PC-3 (cell line): ENCODE data around the gene KRT82. TPM values are rescaled to one million over a fixed set of nuclear protein-coding genes. Genes with fewer than 3 reads are reported as not detected.

Experiments
- ATAC-seq: fragments of 200-7000 bp; cut with Tn5 transposase; 2 replicates; pipeline ENCODE4 v1.9.1; 2020; ENCODE audit warnings: mild to moderate bottlenecking, moderate library complexity
- BruUV-seq: library from RNA; stranded (reverse); fragments of 400-500 nt; replicated peaks from 2 replicates; lab custom pipeline; 2021; lab: Mats Ljungman, UMichigan
- CTCF ChIA-PET: fragments of 300-600 bp; sonication (Branson Sonifier 250); formaldehyde crosslinking; loops from one replicate; lab custom pipeline; 2022; ENCODE audit warnings: antibody characterized with exemption; lab: Charles Lee
- POLR2A ChIA-PET: fragments of 300-600 bp; sonication (Branson Sonifier 250); formaldehyde crosslinking; loops from one replicate; lab custom pipeline; 2022; ENCODE audit warnings: antibody characterized with exemption; ENCODE audit not compliant: unreplicated experiment; lab: Charles Lee
- DNase-seq: peaks from one replicate; pipeline ENCODE4 v3.0.0-alpha.2; 2015
- H2AFZ ChIP-seq: fragments of 300-600 bp; sonication (generic); 2 replicates; pipeline ENCODE4 v1.6.0; 2016; ENCODE audit warnings: antibody characterized with exemption, low read length
- H3F3A ChIP-seq: fragments of 300-600 bp; sonication (generic); one replicate; pipeline ENCODE4 v1.6.0; 2017; ENCODE audit warnings: antibody characterized with exemption, low read length, control low read depth, mild to moderate bottlenecking; ENCODE audit not compliant: unreplicated experiment
- H3K27ac ChIP-seq: fragments of 300-600 bp; sonication (generic); 2 replicates; pipeline ENCODE4 v1.5.1; 2016; ENCODE audit warnings: mild to moderate bottlenecking, low read length
- H3K27me3 ChIP-seq: fragments of 300-600 bp; sonication (generic); 2 replicates; pipeline ENCODE4 v1.6.1; 2016; ENCODE audit warnings: low read length, mixed read lengths
- H3K36me3 ChIP-seq: fragments of 300-600 bp; sonication (generic); 2 replicates; pipeline ENCODE4 v1.6.1; 2016; ENCODE audit warnings: low read depth, mixed run types, low read length, mixed read lengths
- H3K4me1 ChIP-seq: fragments of 300-600 bp; sonication (generic); 2 replicates; pipeline ENCODE4 v1.5.1; 2016; ENCODE audit warnings: low read length; ENCODE audit not compliant: insufficient read depth
- H3K4me2 ChIP-seq: fragments of 300-600 bp; sonication (generic); 2 replicates; pipeline ENCODE4 v1.6.0; 2016; ENCODE audit warnings: low read length
- H3K4me3 ChIP-seq: fragments of 300-600 bp; sonication (generic); 2 replicates; pipeline ENCODE4 v1.5.1; 2016; ENCODE audit warnings: mild to moderate bottlenecking, low read length, mixed read lengths
- H3K79me2 ChIP-seq: fragments of 300-600 bp; sonication (generic); 2 replicates; pipeline ENCODE4 v1.6.1; 2017; ENCODE audit warnings: low read length, mixed read lengths
- H3K9ac ChIP-seq: fragments of 300-600 bp; sonication (generic); 2 replicates; pipeline ENCODE4 v1.6.0; 2016; ENCODE audit warnings: mild to moderate bottlenecking, low read length
- H3K9me2 ChIP-seq: fragments of 300-600 bp; sonication (generic); replicated peaks from 2 replicates; pipeline ENCODE4 v1.6.1; 2016; ENCODE audit warnings: mixed run types, low read length, mixed read lengths
- H3K9me3 ChIP-seq: fragments of 300-600 bp; sonication (generic); 2 replicates; pipeline ENCODE4 v1.6.1; 2016; ENCODE audit warnings: low read length, mixed read lengths
- H4K20me1 ChIP-seq: fragments of 300-600 bp; sonication (generic); 2 replicates; pipeline ENCODE4 v1.6.1; 2016; ENCODE audit warnings: low read length, mixed read lengths
- CTCF ChIP-seq: fragments of 300-600 bp; sonication (generic); conservative IDR thresholded peaks from 2 replicates; pipeline ENCODE4 v1.5.1; 2017; ENCODE audit warnings: antibody characterized with exemption, low read depth, mild to moderate bottlenecking, low read length
- EZH2 ChIP-seq: fragments of 300-600 bp; sonication (generic); IDR thresholded peaks from one replicate; pipeline ENCODE4 v1.6.1; 2017; ENCODE audit warnings: antibody characterized with exemption, mild to moderate bottlenecking, low read length; ENCODE audit not compliant: unreplicated experiment
- EZH2phosphoT487 ChIP-seq: fragments of 300-600 bp; sonication (generic); IDR thresholded peaks from 2 replicates; pipeline ENCODE4 v1.6.1; 2018; ENCODE audit warnings: mild to moderate bottlenecking, antibody characterized with exemption, low read length, borderline replicate concordance
- intact Hi-C: fragments of 100-400 bp; cut with micrococcal nuclease; formaldehyde crosslinking; loops from 2 replicates; pipeline ENCODE4 v1.9.0; 2023
- total RNA-seq: library from RNA; depleted of rRNA; stranded (reverse); fragments of >200 nt; gene quantifications from 2 replicates; pipeline ENCODE4 v1.2.3, GENCODE V29; 2014

The KRT82 gene
- total RNA-seq, 1 experiment from 2014 or later, result 0.29 TPM

DNA sequence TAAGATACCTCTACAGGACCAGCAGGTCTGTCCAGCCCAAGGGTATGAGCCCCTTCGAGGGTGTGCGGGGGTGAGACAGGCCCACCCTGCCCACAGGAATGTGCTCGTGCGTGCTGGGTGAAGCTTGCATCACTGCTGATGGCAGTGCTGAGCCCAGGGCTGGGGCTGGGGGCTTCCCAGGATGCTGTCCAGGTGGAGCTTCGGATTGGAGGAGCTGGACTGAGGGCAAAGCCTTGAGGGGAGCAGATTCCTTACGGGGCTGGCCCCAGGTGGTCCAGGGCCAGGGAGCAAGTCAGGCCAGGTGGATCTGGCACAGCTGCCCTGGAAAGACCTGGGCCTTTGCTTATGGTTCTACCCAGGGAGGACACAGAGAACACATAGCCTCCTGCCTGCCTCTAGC, 36.3 kb downstream of the KRT82 start:
- intact Hi-C loops, result loop anchor here (5.0 kb wide), 1 partner anchor 502 kb away; no protein-coding TSS in a partner anchor
- H4K20me1 ChIP-seq, result no peaks in the 10 kb centered on the region
- no peak for ATAC-seq
- no peak overlapping the region for H3K4me2 ChIP-seq
- no peaks in the 10 kb centered on the region for H3K79me2 ChIP-seq
- no peaks in the 10 kb centered on the region for H3K4me1 ChIP-seq
- no peaks in the 10 kb centered on the region for H3K27me3 ChIP-seq
- no peak overlapping the region for H3K27ac ChIP-seq
- ChIA-PET CTCF (no interaction called here), POLR2A (no interaction called here)
- no peak overlapping the region for H2AFZ ChIP-seq
- no peaks in the 10 kb centered on the region for H3K9me2 ChIP-seq
- no peaks in the 10 kb centered on the region for H3K36me3 ChIP-seq
- H3F3A ChIP-seq, result no peaks in the 10 kb centered on the region
- no peak for DNase-seq
- H3K9me3 ChIP-seq, result no peaks in the 10 kb centered on the region
- H3K9ac ChIP-seq, result no peak overlapping the region
- H3K4me3 ChIP-seq, result no peak overlapping the region
- no peak for TF ChIP-seq EZH2
- no peak for TF ChIP-seq CTCF
- TF ChIP-seq EZH2phosphoT487, result no peak
- no TSS peak for BruUV-seq

DNA sequence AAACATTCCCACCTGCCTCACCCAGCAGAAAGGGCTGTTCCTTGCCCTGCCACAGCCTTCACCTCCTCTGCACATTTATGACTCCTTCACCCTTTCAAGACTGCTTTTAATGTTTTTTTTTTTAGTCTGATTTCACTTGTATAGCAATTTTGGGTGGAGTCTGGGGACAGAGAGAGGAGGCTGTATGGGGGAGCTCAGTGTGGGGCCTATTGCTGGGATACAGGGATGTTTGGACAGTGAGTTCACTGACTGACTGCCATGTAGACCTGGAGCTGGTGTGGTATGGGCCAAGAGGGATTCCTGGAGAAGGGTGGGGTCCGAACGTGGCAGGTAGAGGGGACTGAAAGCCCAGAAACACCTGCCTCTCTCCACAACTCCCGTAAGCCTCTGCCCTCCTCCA, 36.9 kb downstream of the KRT82 start:
- H4K20me1 ChIP-seq, result no peaks in the 10 kb centered on the region
- H3K27ac ChIP-seq, result no peak overlapping the region
- no peak for DNase-seq
- no peaks in the 10 kb centered on the region for H3K79me2 ChIP-seq
- no peaks in the 10 kb centered on the region for H3K9me2 ChIP-seq
- no peak overlapping the region for H3K9ac ChIP-seq
- H3K36me3 ChIP-seq, result no peaks in the 10 kb centered on the region
- TF ChIP-seq CTCF (no peak), EZH2 (no peak), EZH2phosphoT487 (no peak)
- no peak for ATAC-seq
- H3K4me2 ChIP-seq, result no peak overlapping the region
- H3K4me1 ChIP-seq, result no peaks in the 10 kb centered on the region
- intact Hi-C loops, result no loop called here
- no peaks in the 10 kb centered on the region for H3F3A ChIP-seq
- ChIA-PET CTCF (no interaction called here), POLR2A (no interaction called here)
- H3K27me3 ChIP-seq, result no peaks in the 10 kb centered on the region
- BruUV-seq, result no TSS peak
- no peaks in the 10 kb centered on the region for H3K9me3 ChIP-seq
- no peak overlapping the region for H3K4me3 ChIP-seq
- no peak overlapping the region for H2AFZ ChIP-seq

DNA sequence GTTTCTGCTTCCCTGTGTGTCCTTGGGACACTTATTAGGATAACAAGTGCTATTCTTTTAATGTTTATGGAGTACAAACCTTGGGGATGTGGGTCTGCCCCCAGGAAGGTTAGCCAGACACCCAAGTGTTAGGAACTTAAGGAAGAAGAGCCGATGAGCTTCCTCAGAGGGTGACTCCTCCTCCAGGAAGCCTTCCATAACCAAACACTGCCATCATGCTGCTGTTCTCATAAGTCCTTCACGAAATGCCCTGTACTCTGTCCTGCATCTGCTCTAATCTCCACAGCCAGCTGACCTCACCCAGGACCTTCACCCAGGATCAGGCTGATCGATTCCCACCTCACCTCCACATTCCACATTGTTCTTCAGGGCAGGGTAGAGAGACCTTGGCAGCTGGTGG, 37.6 kb downstream of the KRT82 start:
- H3K36me3 ChIP-seq, result no peaks in the 10 kb centered on the region
- H4K20me1 ChIP-seq, result no peaks in the 10 kb centered on the region
- no peaks in the 10 kb centered on the region for H3K27me3 ChIP-seq
- intact Hi-C loops, result no loop called here
- no peak overlapping the region for H3K4me3 ChIP-seq
- H3K4me1 ChIP-seq, result no peaks in the 10 kb centered on the region
- TF ChIP-seq EZH2, result no peak
- TF ChIP-seq EZH2phosphoT487, result no peak
- no peak for TF ChIP-seq CTCF
- H3K9me3 ChIP-seq, result no peaks in the 10 kb centered on the region
- BruUV-seq, result no TSS peak
- H2AFZ ChIP-seq, result no peak overlapping the region
- H3K79me2 ChIP-seq, result no peaks in the 10 kb centered on the region
- H3K4me2 ChIP-seq, result no peak overlapping the region
- H3K9ac ChIP-seq, result no peak overlapping the region
- no peaks in the 10 kb centered on the region for H3K9me2 ChIP-seq
- DNase-seq (no peak), ATAC-seq (no peak)
- H3K27ac ChIP-seq, result no peak overlapping the region
- POLR2A ChIA-PET, result interaction anchor here (0.5 kb wide), 1 partner anchor 212 kb away, joined by 9 read pairs; no protein-coding TSS in a partner anchor
- H3F3A ChIP-seq, result no peaks in the 10 kb centered on the region
- CTCF ChIA-PET, result no interaction called here
